Stomach (tissue), 4 donors: ENCODE results near the gene CENPP.

Experiments
- CTCF ChIP-seq, 7 experiments: fragments of 450-650 bp in 4 of 7; fragments of 200-600 bp in 3 of 7; sonication (generic) in 3 of 7; IDR thresholded peaks; one replicate each; pipeline ENCODE4 v1.5.1; 2016 to 2019; ENCODE audit warnings: antibody characterized with exemption in 7 of 7, control low read depth in 2 of 7, mild to moderate bottlenecking in 1 of 7
- POLR2A ChIP-seq, 4 donors: fragments of 450-650 bp; IDR thresholded peaks; one replicate each; pipeline ENCODE4 v1.6.1; 2016; ENCODE audit warnings: antibody characterized with exemption in 4 of 4, control low read depth in 2 of 4, mild to moderate bottlenecking in 1 of 4, moderate library complexity in 1 of 4

GRCh38 chr9:92590377-92590776 lies 264.6 kb downstream of the CENPP start:
- TF ChIP-seq POLR2A (IDR thresholded peaks at IDR 0.05) (no peak), CTCF (IDR thresholded peaks at IDR 0.05) (no peak)
